HG03354 (cell line): ENCODE results near the gene CSAG2.
"Not testable (repeated sequence)": the region's sequence is repeated elsewhere in the genome, so short reads cannot be mapped to it uniquely, and the experiment has no call there.

Experiments used
- ATAC-seq: cut with Tn5 transposase; IDR thresholded peaks from one replicate; pipeline ENCODE4 v1.9.1; 2021; ENCODE audit warnings: mild to moderate bottlenecking; ENCODE audit not compliant: unreplicated experiment, poor library complexity, severe bottlenecking

Gene CSAG2

GRCh38 chrX:152709173-152709572 is at the start of gene CSAG2:
Gene CSAG2, minus strand, starts transcription at chrX:152709273. Its CDS starts 161 bp downstream, at chrX:152709112.
- ATAC-seq, result not testable (repeated sequence)

GRCh38 chrX:152754871-152755270 is 45.8 kb upstream of the CSAG2 start:
- ATAC-seq, result not testable (repeated sequence)

GRCh38 chrX:152753686-152754650 is 44.9 kb upstream of the CSAG2 start, which contains the start of gene MAGEA2:
Gene MAGEA2, minus strand, starts transcription at chrX:152753842. Its CDS starts 2,479 bp downstream, at chrX:152751363.
- ATAC-seq, result not testable (repeated sequence)

GRCh38 chrX:152738560-152738959 is 29.5 kb upstream of the CSAG2 start:
- ATAC-seq, result no peak

- ATAC-seq, result not testable (repeated sequence)
Measured at GRCh38 chrX:152736528-152736927, 27.5 kb upstream of the CSAG2 start.

GRCh38 chrX:152735860-152736511 is 26.9 kb upstream of the CSAG2 start:
- no peak for ATAC-seq

GRCh38 chrX:152735101-152735500 is 26.0 kb upstream of the CSAG2 start:
- no peak for ATAC-seq

GRCh38 chrX:152734143-152734858 is 25.2 kb upstream of the CSAG2 start:
- not testable (repeated sequence) for ATAC-seq

- no peak for ATAC-seq
Measured at GRCh38 chrX:152733261-152733975, 24.3 kb upstream of the CSAG2 start, which contains the start of the genes CSAG1 and MAGEA12. Gene CSAG1, minus strand, starts transcription at chrX:152733721. Its CDS starts 1,261 bp downstream, at chrX:152732460. Gene MAGEA12, plus strand, starts transcription at chrX:152733757. Its CDS starts 2,405 bp downstream, at chrX:152736162.

- no peak for ATAC-seq
Measured at GRCh38 chrX:152725409-152725808, 16.3 kb upstream of the CSAG2 start.

GRCh38 chrX:152713815-152714787 is 5.0 kb upstream of the CSAG2 start, which contains the start of gene MAGEA2B:
Gene MAGEA2B, plus strand, starts transcription at chrX:152714628. Its CDS starts 2,479 bp downstream, at chrX:152717107.
- not testable (repeated sequence) for ATAC-seq

GRCh38 chrX:152713195-152713594 is 4.1 kb upstream of the CSAG2 start:
- not testable (repeated sequence) for ATAC-seq

GRCh38 chrX:152706500-152706899 is 2.6 kb downstream of the CSAG2 start:
- ATAC-seq, result not testable (repeated sequence)

GRCh38 chrX:152700390-152700789 is 8.7 kb downstream of the CSAG2 start:
- ATAC-seq, result not testable (repeated sequence)

GRCh38 chrX:152697952-152698931 is 10.8 kb downstream of the CSAG2 start, which contains the start of gene MAGEA3:
Gene MAGEA3, plus strand, starts transcription at chrX:152698794. Its CDS starts 2,039 bp downstream, at chrX:152700833.
- not testable (repeated sequence) for ATAC-seq

GRCh38 chrX:152681012-152681411 is 28.1 kb downstream of the CSAG2 start:
- ATAC-seq, result peak; percentile 93

GRCh38 chrX:152674652-152675051 is 34.4 kb downstream of the CSAG2 start:
- not testable (repeated sequence) for ATAC-seq
